Measurements from ENCODE around the gene BCL2L14.

The BCL2L14 gene

GRCh38 chr12:12070674-12071656, at the start of gene BCL2L14:
Gene BCL2L14, plus strand, starts transcription at chr12:12070939. Its CDS starts 8,367 bp downstream, at chr12:12079306.
- peak in 1 of 2 donors; percentile 41 for DNase-seq

- no peak for DNase-seq
Observed at GRCh38 chr12:12022306-12022936, 48.3 kb upstream of the BCL2L14 start.

GRCh38 chr12:12023456-12023855, 47.3 kb upstream of the BCL2L14 start:
- no peak for DNase-seq

GRCh38 chr12:12024911-12025682, 45.6 kb upstream of the BCL2L14 start:
- DNase-seq, result peak; percentile 37 to 55

GRCh38 chr12:12025799-12026386, 44.8 kb upstream of the BCL2L14 start:
- no peak for DNase-seq

- no peak for DNase-seq
Observed at GRCh38 chr12:12028668-12029402, 41.9 kb upstream of the BCL2L14 start.

- DNase-seq, result no peak
Observed at GRCh38 chr12:12029653-12030052, 41.1 kb upstream of the BCL2L14 start.

GRCh38 chr12:12032260-12032791, 38.4 kb upstream of the BCL2L14 start:
- DNase-seq, result no peak

GRCh38 chr12:12032851-12033797, 37.6 kb upstream of the BCL2L14 start:
- DNase-seq, result peak; percentile 70 to 76

GRCh38 chr12:12033824-12034223, 36.9 kb upstream of the BCL2L14 start:
- no peak for DNase-seq

- no peak for DNase-seq
Observed at GRCh38 chr12:12034344-12034743, 36.4 kb upstream of the BCL2L14 start.

GRCh38 chr12:12035229-12035628, 35.5 kb upstream of the BCL2L14 start:
- DNase-seq, result no peak

GRCh38 chr12:12036901-12037300, 33.8 kb upstream of the BCL2L14 start:
- no peak for DNase-seq

GRCh38 chr12:12039897-12040296, 30.8 kb upstream of the BCL2L14 start:
- no peak for DNase-seq

GRCh38 chr12:12046401-12046800, 24.3 kb upstream of the BCL2L14 start:
- DNase-seq, result no peak

GRCh38 chr12:12047682-12048081, 23.1 kb upstream of the BCL2L14 start:
- DNase-seq, result no peak

- DNase-seq, result no peak
Observed at GRCh38 chr12:12048266-12048665, 22.5 kb upstream of the BCL2L14 start.

- DNase-seq, result no peak
Observed at GRCh38 chr12:12048714-12049113, 22.0 kb upstream of the BCL2L14 start.

- DNase-seq, result no peak
Observed at GRCh38 chr12:12051668-12052067, 19.1 kb upstream of the BCL2L14 start.

GRCh38 chr12:12054993-12055392, 15.7 kb upstream of the BCL2L14 start:
- no peak for DNase-seq

GRCh38 chr12:12056951-12057350, 13.8 kb upstream of the BCL2L14 start:
- no peak for DNase-seq

Measured in CD4-positive, alpha-beta T cell treated with Interleukin-4 for 1 hour (primary cell).